GF-D8 (cell line): Measurements from ENCODE around the gene RNF214.
A peak's percentile ranks its signal among the peaks of the same experiment; 100 is the strongest.
"Not testable (repeated sequence)": the region's sequence is repeated elsewhere in the genome, so short reads cannot be mapped to it uniquely, and the experiment has no call there.

Source experiments
- DNase-seq: peaks from one replicate; lab custom pipeline; 2025; lab: John Stamatoyannopoulos, UW

Gene RNF214

GRCh38 chr11:117315285-117316196 lies 83.1 kb downstream of the RNF214 start:
- DNase-seq: no peak

DNA sequence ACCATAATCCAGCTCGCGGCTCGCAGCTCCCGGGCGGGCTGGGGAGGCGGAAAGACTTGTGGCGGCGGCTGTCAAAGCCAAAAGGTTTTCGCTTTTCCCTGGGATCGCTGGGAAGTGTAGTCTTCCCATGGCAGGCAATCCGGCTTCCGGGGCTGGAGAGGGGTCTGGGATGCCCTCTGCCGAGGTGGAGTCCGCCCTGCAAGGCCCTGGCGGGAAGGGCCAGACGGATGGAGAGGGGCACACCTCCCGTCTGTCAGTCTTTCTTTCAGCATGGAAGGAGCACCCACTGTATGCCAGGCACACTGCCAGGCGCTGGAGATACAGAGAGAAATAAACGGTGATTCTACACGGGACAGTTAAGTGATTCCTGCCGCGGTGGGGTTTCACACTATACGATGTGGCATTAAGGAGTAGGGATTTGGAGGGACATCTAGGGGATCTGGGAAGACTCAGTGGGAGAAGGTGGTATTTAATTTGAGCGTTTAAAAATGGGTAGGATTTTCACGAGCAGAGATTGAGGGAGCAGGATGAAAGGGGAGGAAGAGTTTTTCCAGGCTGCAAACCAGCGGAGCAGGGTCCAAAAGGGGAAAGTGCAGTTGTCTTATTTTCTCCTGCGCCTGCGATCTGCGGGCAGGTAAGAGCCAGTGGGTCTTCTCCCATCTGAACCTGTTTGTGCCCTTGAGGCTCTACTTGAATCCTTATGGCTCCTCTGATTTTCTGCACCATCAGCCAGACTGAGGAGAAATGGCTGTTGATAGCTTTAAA lies 83.9 kb downstream of the RNF214 start, which contains the start of gene BACE1:
TSS of gene BACE1 (minus strand) at position 60 of the 765 bp plus-strand sequence. CDS start 461 bp downstream, outside the sequence.
- DNase-seq: no peak

DNA sequence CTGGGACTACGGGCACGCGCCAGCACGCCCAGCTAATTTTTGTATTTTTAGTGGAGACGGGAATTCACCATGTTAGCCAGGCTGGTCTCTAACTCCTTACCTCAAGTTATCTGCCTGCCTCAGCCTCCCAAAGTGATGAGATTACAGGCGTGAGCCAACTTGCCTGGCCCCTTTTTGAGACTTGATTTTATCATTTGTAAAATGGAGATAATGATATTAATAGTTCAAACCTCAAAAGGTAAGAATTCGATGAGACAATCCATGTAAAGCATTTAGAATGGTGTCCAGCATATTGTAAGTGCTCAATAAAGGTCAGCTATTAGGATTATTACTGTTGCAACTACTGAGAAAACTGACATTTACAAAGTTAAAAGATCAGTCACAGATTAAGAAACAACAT lies 86.3 kb downstream of the RNF214 start:
- DNase-seq: no peak

DNA sequence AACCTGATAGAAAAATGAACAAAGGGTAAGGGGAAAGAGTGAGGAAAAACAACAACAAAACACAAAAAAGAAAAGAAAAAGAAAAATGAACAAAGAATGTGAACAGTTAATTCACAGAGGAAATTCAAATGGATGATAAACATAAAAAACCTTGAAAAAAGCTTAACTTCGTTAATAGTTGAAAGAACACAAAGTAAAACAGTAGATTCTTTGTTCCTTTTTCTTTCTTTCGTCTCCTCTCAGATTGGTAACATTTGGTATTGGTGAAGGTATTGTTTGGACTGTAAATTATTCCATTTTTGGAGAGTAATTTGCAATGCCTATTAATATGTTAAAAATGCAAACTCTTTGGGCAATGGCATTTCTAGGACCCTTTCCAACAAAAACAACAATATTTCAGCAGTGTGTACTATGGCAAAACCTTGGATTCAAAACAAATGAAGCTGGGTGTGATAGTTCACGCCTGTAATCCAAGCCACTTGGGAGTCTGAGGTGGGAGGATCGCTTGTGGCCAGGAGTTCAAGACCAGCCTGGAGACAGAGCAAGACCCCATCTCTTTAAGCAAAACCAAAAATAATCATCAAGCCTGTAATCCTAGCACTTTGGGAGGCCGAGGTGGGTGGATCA lies 86.9 kb downstream of the RNF214 start:
- DNase-seq: no peak

DNA sequence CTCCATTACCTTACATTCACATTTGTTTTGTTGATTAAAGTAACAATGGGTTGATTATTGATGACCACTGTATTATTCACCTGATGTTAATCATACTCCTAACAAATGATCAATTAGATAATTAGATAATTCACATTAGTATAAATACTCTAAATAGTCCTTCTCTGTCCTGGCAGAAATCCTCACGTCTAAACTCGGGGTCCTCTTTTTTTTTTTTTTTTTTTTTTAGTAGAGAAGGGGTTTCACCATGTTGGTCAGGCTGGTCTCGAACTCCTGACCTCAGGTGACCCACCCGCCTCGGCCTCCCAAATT lies 94.7 kb downstream of the RNF214 start:
- DNase-seq: not testable (repeated sequence)

- DNase-seq: peak; percentile 100
These were observed 95.3 kb downstream of the RNF214 start, which contains the start of gene CEP164 for GRCh38 chr11:117327567-117328374. Gene CEP164, plus strand, starts transcription at chr11:117327854. Its CDS starts 10,733 bp downstream, at chr11:117338587.

DNA sequence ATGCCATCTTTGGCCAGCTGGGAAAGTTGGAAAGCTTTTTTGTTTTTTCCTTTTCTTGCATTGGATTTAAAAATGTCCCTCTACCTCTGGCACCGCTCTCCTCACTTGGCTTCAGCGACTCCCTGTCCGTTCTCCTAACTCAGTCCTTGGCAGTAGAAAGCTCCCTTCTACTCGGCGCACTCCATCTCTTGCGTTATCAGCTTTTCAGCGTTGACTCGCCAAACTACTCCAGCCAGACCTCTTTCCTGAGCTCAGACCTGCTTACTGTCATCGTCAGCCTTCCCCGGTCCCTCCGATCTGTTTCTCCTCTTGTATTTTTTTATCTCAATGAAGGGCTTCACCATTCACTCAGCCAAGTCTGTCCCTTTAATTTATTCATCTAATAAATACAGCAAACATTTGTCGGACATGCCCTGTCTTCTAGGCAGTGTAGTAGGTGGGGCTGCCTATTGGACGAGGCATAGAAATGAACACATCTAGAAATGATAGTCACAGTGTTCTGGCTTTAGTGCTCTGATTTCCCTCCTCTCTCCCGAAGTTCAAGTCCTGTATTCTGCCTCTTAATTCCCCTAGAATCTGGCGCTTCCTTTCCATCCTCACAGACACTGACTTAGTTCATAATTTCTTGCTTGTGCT lies 96.0 kb downstream of the RNF214 start:
- DNase-seq: no peak

DNA sequence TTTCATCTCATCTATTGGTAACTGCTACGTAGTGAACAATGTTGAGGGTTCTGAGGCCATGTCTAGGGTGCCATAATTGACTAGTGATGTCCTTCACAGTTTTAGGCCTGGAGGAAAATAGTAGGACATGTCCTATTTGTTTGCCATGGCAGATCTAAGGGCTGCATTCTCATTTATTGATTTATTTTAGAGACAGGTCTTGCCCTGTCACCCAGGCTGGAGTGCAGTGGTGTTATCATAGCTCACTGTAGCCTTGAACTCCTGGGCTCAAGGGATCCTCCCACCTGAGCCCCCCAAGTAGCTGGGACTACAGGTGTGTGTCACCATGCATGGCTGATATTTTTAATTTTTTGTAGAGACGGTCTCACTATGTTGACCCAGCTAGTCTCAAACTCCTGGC lies 100.4 kb downstream of the RNF214 start:
- no peak for DNase-seq

DNA sequence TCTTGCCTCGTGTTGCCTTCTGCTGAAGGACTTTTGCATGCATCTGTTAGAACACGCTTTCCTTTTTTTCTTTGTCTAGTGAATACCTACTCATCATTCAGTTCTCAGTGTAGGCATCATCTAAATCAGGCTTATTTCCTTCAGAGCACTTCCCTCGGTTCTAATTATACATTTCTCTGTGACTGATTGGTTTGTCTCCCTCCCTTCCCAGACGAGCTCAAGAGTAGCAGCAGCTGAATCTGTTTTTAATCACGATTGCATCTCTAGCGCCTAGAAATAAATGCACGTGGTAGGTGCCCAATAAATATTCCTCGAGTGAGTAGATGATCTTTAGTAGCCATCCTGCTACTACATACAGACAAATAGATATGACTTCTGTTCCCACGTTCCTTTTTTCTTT lies 101.4 kb downstream of the RNF214 start:
- DNase-seq: no peak

DNA sequence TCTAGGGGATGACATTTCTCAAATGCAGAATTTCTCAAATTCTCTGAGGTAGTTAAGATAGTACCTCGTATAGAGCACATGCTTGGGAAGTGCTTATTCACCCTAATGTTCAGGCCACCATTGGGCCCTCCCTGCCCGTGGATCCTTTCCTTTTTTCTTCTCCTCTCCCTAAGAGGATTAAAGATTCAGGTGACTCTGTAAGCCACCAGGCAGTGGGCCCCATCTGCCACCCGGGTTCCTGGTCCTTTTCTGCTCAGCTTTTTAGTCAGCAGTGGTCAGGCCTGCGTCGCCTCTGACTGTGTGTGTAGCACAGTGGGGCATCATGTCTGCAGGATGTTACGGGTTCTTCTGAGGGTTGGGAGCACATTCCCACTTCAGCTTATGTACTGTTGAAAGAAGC lies 102.4 kb downstream of the RNF214 start:
- no peak for DNase-seq

DNA sequence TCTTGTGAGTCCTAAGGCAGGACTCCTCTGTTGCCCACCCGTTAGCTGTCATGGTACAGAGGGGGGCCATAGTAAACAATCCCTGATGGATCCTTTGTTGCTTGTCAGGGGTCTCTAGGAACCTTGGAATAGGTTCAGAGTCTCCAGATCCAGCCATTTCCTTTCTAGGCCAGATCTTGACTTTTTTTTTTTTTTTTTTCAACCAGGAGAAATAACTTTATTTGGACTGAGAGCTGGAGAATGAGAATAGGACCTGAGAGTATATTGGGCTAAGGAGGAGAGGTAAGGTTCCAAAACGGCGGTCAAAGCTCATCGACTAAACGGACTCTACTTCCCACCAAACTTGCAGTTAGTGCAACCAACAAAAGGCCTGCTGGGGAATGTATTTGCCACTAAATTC lies 102.9 kb downstream of the RNF214 start:
- DNase-seq: no peak
